Measurements from ENCODE around the gene IFITM5. TPM values are rescaled to one million over a fixed set of nuclear protein-coding genes. Genes with fewer than 3 reads are reported as not detected.
"Not testable (repeated sequence)": the region's sequence is repeated elsewhere in the genome, so short reads cannot be mapped to it uniquely, and the experiment has no call there.

The IFITM5 gene
- total RNA-seq: not detected

- no peak for DNase-seq
Measured at GRCh38 chr11:299081-299891, at the start of gene IFITM5. TSS of gene IFITM5 (minus strand) at chr11:299526. CDS start at chr11:299490, 36 bp downstream.

GRCh38 chr11:346529-346928, 47.2 kb upstream of the IFITM5 start:
- DNase-seq: no peak

DNA sequence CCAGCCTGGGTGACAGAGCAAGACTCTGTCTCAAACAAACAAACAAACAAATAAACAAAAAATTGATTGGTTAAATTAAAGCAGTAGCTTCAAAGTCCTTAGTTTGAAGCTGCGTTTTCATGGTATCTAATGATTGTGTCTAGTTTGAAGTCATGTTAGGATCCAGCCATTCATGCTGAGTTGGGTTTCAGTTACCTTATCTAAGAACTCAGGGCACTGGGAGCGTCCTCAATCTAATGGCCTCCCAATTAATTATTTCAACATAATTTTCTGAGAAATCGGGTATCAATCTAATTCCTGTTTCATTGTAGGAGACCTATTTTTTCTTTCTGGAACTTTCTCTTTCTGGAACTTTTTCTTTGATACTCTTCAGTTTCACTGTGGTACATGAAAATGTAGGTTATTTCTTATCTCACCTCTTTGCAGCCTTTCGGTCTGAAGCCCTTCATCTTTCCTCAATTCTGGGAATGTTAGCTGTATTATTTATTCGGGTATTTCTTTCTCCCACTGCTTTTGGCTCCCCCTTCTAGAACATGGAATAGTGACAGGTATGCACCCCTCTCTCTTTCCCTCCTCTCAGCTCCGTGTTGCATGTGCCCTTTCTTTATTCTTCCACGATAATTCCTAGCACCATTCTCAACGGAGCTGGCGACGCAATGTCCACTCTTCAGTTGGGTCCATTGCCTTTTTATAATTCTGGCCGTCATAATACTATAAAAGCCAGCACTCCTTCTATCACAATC, 45.7 kb upstream of the IFITM5 start:
- no peak for DNase-seq

- DNase-seq: no peak
Measured at GRCh38 chr11:342328-342727, 43.0 kb upstream of the IFITM5 start.

GRCh38 chr11:340539-341512, 41.5 kb upstream of the IFITM5 start:
- no peak for DNase-seq

DNA sequence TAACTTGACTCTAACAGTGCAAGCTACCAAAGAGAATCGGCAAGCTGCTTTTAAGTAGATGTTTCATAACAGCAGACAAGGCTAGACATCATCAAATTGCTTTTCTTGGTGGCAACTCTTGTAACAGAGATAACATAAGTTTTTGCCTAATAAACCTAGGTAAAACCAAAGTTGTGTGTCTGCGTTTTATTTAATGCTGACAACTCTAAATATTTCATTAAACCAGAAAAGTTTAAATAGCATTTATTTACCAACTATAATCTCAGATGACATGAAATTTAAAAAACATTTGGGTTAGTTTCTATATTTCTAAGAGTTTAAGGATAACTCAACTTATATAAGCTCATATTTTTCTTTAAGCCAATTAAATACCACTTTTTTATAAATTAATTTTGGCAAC, 40.6 kb upstream of the IFITM5 start:
- DNase-seq: no peak

- DNase-seq: no peak
Measured at GRCh38 chr11:337711-338110, 38.4 kb upstream of the IFITM5 start.

DNA sequence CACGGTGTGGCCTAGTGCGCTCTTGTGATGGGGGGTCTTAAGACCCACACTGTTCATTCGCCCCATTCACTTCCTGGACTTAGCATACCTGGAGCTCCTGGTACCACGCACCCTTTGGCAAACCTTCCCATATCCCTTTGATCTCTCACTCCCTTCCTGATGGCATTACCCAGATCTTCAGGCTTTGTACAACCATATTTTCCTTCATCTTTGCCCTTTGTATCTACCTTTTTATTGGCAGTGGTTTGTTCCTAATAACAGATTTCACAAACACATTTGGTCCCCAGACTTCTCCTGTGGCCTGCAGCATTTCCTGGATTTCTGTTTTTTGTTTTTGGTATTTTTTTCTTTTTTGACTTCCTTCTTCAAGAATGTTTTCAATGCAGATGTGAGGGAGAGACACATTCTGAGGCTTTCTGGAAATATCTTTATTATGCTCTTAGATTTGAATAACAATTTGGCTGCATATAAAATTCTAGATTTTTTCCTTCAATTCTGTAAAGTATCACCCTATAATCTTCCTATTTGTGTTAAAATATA, 37.4 kb upstream of the IFITM5 start:
- DNase-seq: no peak

- no peak for DNase-seq
Measured at GRCh38 chr11:335779-336658, 36.7 kb upstream of the IFITM5 start.

DNA sequence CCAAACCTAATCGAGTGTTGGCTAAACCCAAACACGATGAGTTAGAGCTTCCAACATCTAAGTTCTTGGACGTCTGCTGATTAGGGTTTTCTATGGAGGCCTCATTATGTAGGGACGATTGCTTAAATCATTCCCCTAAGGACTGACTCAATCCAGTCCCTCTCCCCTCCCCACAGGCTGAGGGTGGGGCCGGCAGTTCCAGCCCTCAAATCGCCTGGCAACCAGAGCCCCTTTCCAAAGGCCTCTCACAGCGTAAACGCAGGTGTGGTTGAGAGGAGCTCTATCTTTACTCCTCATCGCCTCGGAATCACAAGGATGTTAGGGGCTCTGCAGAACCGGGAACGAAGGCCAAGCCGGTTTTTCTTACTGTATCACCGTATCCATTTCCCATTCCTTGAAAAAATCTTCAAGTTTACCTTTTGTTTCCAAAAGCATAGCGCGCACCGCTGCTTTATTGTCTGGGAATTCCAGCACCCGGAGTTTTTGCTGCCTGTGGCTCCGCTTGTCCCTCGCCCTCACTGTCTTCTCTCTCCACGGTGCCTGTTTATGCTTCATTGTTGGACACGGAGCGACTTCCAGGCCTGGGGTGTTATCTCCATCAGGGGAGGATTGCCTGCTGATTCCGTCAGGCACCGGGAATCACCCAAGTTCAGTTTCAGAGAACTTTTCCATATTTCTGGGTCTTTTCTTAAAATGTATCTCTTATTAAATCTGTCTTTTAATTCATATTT, 35.1 kb upstream of the IFITM5 start:
- no peak for DNase-seq

DNA sequence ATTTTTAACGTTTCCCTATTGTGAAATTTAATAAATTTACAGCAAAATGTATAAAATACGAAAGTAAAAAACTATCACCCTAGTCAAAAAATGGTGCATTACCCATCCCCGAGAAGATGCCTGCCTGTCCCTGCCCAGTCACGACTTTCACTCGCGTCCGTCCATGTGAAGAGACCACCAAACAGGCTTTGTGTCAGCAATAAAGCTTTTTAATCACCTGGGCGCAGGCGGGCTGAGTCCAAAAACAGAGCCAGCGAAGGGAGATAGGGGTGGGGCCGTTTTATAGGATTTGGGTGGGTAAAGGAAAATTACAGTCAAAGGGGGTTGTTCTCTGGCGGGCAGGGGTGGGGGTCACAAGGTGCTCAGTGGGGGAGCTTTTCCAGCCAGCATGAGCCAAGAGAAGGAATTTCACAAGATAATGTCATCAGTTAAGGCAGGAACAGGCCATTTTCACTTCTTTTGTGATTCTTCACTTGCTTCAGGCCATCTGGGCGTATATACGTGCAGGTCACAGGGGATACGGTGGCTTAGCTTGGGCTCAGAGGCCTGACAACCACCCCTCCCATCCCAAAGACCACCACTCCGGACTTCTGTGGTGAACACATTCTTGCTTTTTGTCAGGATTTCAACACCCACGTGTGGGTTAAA, 34.4 kb upstream of the IFITM5 start:
- not testable (repeated sequence) for DNase-seq

DNA sequence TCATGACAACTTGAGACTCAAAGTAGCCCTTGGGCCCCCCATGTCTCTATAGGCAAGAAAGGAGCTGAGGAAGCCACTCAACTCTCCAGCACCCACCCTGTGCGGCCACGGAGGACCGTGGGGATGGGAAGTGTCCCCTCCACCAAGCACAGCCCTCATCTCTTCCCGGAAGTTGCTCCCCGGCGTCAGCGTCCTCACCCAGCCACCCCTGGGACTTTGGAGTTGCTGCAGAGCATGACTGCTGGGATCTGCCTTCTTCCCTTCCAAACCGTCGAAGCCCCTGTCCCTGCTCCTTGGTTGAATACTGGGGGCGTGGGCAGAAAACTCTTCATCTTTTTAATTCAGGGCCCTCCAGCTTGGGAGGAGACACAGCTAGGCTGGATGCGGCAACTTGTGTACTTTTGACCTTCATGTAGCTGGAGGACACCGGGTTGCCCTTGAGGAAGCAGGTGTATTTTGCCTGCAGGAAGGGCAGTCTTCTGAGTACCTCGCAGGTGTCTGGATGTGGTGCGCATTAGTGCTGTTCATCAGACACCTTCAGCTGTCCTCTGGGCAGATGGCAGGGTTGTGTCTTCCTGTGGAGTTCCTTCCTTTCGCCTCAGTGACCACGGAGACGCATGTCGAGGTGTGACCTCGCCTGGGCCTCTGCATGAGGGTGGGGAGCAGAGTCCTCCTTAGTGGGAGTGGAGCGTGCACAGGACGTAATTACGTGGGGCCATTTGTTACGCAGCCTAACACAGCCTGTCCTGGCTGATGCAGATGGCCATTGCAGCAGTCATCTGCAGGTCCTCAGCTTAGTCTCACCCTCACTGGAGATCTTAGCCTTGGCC, 33.5 kb upstream of the IFITM5 start:
- DNase-seq: no peak

- no peak for DNase-seq
Measured at GRCh38 chr11:331358-332060, 32.2 kb upstream of the IFITM5 start.

- DNase-seq: no peak
Measured at GRCh38 chr11:330694-331357, 31.5 kb upstream of the IFITM5 start.

DNA sequence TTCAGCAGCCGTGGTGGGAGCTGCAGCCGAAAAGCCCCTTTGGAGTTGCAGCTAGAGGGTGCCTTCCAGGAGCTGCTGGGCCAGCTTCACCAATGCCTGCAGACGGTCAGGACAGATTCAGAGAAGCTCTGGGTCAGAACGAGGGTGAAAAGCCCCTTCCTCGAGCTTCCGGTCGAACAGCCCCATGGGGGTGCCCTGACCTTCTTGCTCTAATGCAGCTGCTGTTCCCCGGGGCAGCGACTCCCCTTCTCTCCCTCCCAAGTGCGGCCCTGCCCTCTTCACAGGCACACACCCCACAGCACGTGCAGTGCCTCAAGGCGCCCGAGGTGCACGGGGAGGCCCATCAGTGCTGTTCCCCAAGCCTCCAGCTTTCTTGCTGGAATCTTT, 31.0 kb upstream of the IFITM5 start:
- no peak for DNase-seq

GRCh38 chr11:329886-330253, 30.5 kb upstream of the IFITM5 start:
- no peak for DNase-seq

GRCh38 chr11:328516-329100, 29.3 kb upstream of the IFITM5 start:
- not testable (repeated sequence) for DNase-seq

- no peak for DNase-seq
Measured at GRCh38 chr11:328012-328411, 28.7 kb upstream of the IFITM5 start.

All from effector CD4-positive, alpha-beta T cell (primary cell).